Measurements from ENCODE around the gene CECR2. TPM values are rescaled to one million over a fixed set of nuclear protein-coding genes. Genes with fewer than 3 reads are reported as not detected.

Gene CECR2
- total and polyA plus RNA-seq, 2 of the 8 experiments (the other 6 are each of a cell fraction or from before 2014, with no cell fraction given), result 18.3 to 123 TPM

DNA sequence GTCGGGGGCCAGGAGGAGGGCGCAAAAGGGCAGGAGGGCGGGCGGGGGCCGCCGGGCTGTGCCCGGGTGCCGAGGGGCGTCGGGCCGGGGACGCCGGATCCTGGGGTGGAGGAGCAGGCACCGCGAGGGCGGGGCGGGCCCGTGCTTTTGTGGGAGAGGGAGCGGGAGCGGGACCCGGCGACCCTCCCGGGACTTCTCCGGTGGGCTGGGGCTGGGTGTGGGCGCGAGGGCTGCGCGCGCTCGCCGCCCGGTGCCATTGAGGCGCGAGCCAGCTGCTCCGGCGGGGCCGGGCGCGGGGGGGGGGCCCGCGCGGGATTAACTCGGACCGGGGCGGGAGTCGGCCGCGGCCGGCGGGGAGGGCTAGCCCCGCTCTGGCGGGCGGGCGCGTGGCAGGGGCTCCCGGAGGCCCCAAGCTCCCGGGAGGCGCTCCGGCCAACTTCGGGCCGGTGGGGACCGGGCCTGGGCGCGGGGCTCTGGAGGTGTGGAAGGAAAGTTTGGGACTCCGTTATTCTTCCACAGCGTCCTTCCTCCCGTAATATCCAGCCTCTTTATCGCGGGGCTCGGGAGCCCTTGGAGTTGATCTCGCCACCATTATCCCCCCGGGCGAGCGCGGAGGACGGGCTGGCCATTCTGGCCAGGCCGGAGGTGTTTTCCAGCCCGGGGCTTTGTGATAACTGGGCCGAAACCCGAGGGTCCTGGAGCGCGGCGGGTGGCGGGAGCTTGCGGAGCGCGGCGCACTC is 936 bp downstream of the CECR2 start (continued):
- TF ChIP-seq CHD2 (IDR thresholded peaks at IDR 0.05; ENCODE audit: low read length) (no peak), SIN3A (conservative IDR thresholded peaks at IDR 0.05 in 1 of 2, IDR thresholded peaks at IDR 0.05 in 1 of 2; ENCODE audit: low read depth in 1 of 2, low read length in 2 of 2) (peak in 1 of 2 experiments; percentile 55; a peak in 2 of 4 replicates), POLR2AphosphoS5 (IDR thresholded peaks at IDR 0.05; ENCODE audit: low read depth, low read length) (no peak), GABPA (IDR thresholded peaks at IDR 0.05; ENCODE audit: borderline replicate concordance, insufficient read depth, low read length) (no peak; the same call in 1 of the 2 replicates), ASH2L (IDR thresholded peaks at IDR 0.05; ENCODE audit: low read length) (peak; percentile 47), CBX8 (IDR thresholded peaks at IDR 0.05; ENCODE audit: borderline replicate concordance, low read depth, low read length) (no peak), PHF8 (conservative IDR thresholded peaks at IDR 0.05; ENCODE audit: low read depth, low read length) (peak; percentile 56), SIRT6 (IDR thresholded peaks at IDR 0.05; ENCODE audit: low read length) (no peak), TAF1 (IDR thresholded peaks at IDR 0.05; ENCODE audit: low read depth, low read length) (peak; percentile 41; the same call in 1 of the 2 replicates), SP4 (IDR thresholded peaks at IDR 0.05; ENCODE audit: low read length) (no peak), TCF12 (IDR thresholded peaks at IDR 0.05; ENCODE audit: low read depth, low read length) (no peak)
